ENCODE measurements around the gene GPR157. TPM values are rescaled to one million over a fixed set of nuclear protein-coding genes. Genes with fewer than 3 reads are reported as not detected.

Gene GPR157
- total RNA-seq, 1 donor = 5.4 TPM

GRCh38 chr1:9143250-9143649 is 14.3 kb upstream of the GPR157 start:
- H4K20me1 ChIP-seq (ENCODE audit: insufficient read depth, low read length) = peaks cover under 1% of the 10 kb centered on the region
- peaks cover 12% of the 10 kb centered on the region for H3K4me1 ChIP-seq (ENCODE audit: insufficient read depth, low read length)
- H2AFZ ChIP-seq (ENCODE audit: low read length) = peak overlapping the region; percentile 1
- H3K4me3 ChIP-seq (ENCODE audit: insufficient read depth, low read length) = no peak overlapping the region
- TF ChIP-seq, protein P1, sequence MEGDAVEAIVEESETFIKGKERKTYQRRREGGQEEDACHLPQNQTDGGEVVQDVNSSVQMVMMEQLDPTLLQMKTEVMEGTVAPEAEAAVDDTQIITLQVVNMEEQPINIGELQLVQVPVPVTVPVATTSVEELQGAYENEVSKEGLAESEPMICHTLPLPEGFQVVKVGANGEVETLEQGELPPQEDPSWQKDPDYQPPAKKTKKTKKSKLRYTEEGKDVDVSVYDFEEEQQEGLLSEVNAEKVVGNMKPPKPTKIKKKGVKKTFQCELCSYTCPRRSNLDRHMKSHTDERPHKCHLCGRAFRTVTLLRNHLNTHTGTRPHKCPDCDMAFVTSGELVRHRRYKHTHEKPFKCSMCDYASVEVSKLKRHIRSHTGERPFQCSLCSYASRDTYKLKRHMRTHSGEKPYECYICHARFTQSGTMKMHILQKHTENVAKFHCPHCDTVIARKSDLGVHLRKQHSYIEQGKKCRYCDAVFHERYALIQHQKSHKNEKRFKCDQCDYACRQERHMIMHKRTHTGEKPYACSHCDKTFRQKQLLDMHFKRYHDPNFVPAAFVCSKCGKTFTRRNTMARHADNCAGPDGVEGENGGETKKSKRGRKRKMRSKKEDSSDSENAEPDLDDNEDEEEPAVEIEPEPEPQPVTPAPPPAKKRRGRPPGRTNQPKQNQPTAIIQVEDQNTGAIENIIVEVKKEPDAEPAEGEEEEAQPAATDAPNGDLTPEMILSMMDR (IDR thresholded peaks at IDR 0.05; ENCODE audit: extremely low read depth, low read depth, low read length) = no peak
- peak overlapping the region; percentile 58 for H3K27ac ChIP-seq (ENCODE audit: low read depth, low read length)
- peaks cover 14% of the 10 kb centered on the region for H3K36me3 ChIP-seq (ENCODE audit: insufficient read depth, low read length)
- DNase-seq (ENCODE audit: insufficient read length, low spot score, missing footprints) = peak; percentile 89
- no peaks in the 10 kb centered on the region for H3K79me2 ChIP-seq (ENCODE audit: insufficient read depth, low read length)
- H3K27me3 ChIP-seq (ENCODE audit: insufficient read depth, low read length) = no peaks in the 10 kb centered on the region
- H3K4me2 ChIP-seq (ENCODE audit: insufficient read depth, low read length) = peak overlapping the region; percentile 10
- H3K9me3 ChIP-seq (ENCODE audit: low read depth, low read length) = no peaks in the 10 kb centered on the region

DNA sequence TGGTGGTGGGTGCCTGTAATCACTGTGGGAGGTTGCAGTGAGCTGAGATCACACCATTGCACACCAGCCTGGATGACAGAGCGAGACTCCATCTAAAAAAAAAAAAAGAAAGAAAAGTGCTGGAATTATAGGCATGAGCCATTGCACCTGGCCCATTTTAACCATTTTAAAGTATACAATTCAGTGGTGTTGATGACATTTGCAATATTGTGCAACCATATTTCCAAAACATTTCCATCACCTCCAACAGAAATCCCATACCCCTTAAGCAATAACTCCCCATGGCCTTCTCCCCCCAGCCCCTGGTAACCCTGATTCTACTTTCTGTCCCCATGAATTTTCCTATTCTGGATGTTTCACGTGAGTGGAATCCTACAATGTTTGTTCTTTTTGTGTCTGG is 11.0 kb upstream of the GPR157 start:
- peaks cover 10% of the 10 kb centered on the region for H3K4me1 ChIP-seq (ENCODE audit: insufficient read depth, low read length)
- H3K4me3 ChIP-seq (ENCODE audit: insufficient read depth, low read length) = no peak overlapping the region
- no peak overlapping the region for H3K27ac ChIP-seq (ENCODE audit: low read depth, low read length)
- H3K27me3 ChIP-seq (ENCODE audit: insufficient read depth, low read length) = no peaks in the 10 kb centered on the region
- H4K20me1 ChIP-seq (ENCODE audit: insufficient read depth, low read length) = no peaks in the 10 kb centered on the region
- TF ChIP-seq, protein P1 (IDR thresholded peaks at IDR 0.05; ENCODE audit: extremely low read depth, low read depth, low read length) = no peak
- H3K4me2 ChIP-seq (ENCODE audit: insufficient read depth, low read length) = no peak overlapping the region
- H3K79me2 ChIP-seq (ENCODE audit: insufficient read depth, low read length) = no peaks in the 10 kb centered on the region
- no peaks in the 10 kb centered on the region for H3K9me3 ChIP-seq (ENCODE audit: low read depth, low read length)
- no peaks in the 10 kb centered on the region for H3K36me3 ChIP-seq (ENCODE audit: insufficient read depth, low read length)
- no peak for DNase-seq (ENCODE audit: insufficient read length, low spot score, missing footprints)
- H2AFZ ChIP-seq (ENCODE audit: low read length) = no peak overlapping the region

GRCh38 chr1:9136932-9137331 is 8.0 kb upstream of the GPR157 start:
- Histone ChIP-seq H3K36me3 (ENCODE audit: insufficient read depth, low read length) (no peaks in the 10 kb centered on the region), H3K27ac (ENCODE audit: low read depth, low read length) (no peak overlapping the region), H4K20me1 (ENCODE audit: insufficient read depth, low read length) (no peaks in the 10 kb centered on the region), H3K4me3 (ENCODE audit: insufficient read depth, low read length) (no peak overlapping the region), H3K27me3 (ENCODE audit: insufficient read depth, low read length) (no peaks in the 10 kb centered on the region), H3K79me2 (ENCODE audit: insufficient read depth, low read length) (no peaks in the 10 kb centered on the region), H3K4me1 (ENCODE audit: insufficient read depth, low read length) (no peaks in the 10 kb centered on the region), H3K9me3 (ENCODE audit: low read depth, low read length) (no peaks in the 10 kb centered on the region), H3K4me2 (ENCODE audit: insufficient read depth, low read length) (no peak overlapping the region), H2AFZ (ENCODE audit: low read length) (no peak overlapping the region)
- DNase-seq (ENCODE audit: insufficient read length, low spot score, missing footprints) = no peak
- TF ChIP-seq, protein P1 (IDR thresholded peaks at IDR 0.05; ENCODE audit: extremely low read depth, low read depth, low read length) = no peak

- no peaks in the 10 kb centered on the region for H4K20me1 ChIP-seq (ENCODE audit: insufficient read depth, low read length)
- no peak overlapping the region for H3K4me2 ChIP-seq (ENCODE audit: insufficient read depth, low read length)
- no peaks in the 10 kb centered on the region for H3K79me2 ChIP-seq (ENCODE audit: insufficient read depth, low read length)
- H3K36me3 ChIP-seq (ENCODE audit: insufficient read depth, low read length) = no peaks in the 10 kb centered on the region
- TF ChIP-seq, protein P1 (IDR thresholded peaks at IDR 0.05; ENCODE audit: extremely low read depth, low read depth, low read length) = no peak
- H3K4me1 ChIP-seq (ENCODE audit: insufficient read depth, low read length) = no peaks in the 10 kb centered on the region
- H3K27ac ChIP-seq (ENCODE audit: low read depth, low read length) = no peak overlapping the region
- DNase-seq (ENCODE audit: insufficient read length, low spot score, missing footprints) = no peak
- no peaks in the 10 kb centered on the region for H3K9me3 ChIP-seq (ENCODE audit: low read depth, low read length)
- no peak overlapping the region for H3K4me3 ChIP-seq (ENCODE audit: insufficient read depth, low read length)
- no peak overlapping the region for H2AFZ ChIP-seq (ENCODE audit: low read length)
- no peaks in the 10 kb centered on the region for H3K27me3 ChIP-seq (ENCODE audit: insufficient read depth, low read length)
Measured at GRCh38 chr1:9135073-9135836, 6.4 kb upstream of the GPR157 start.
